ENCODE results near the gene TSC22D2. TPM values are rescaled to one million over a fixed set of nuclear protein-coding genes. Genes with fewer than 3 reads are reported as not detected.

TSC22D2 gene
- total RNA-seq, 4 donors from 2014 or later: 19.8 to 59.7 (median 29.5) TPM

- WGBS, 2 donors (ENCODE audit: low coverage in 1 of 2): 92 to 100% methylated on average over 1 to 2 of the region's 2 CpGs
- Histone ChIP-seq H3K27ac (no peak overlapping the region), H3K9me3 (peaks cover 0 to 3% of the 10 kb centered on the region in 2 donors), H3K4me3 (no peak overlapping the region), H3K36me3 (no peaks in the 10 kb centered on the region), H3K27me3 (no peaks in the 10 kb centered on the region), H3K4me1 (peaks cover 0 to 16% (median 0%) of the 10 kb centered on the region in 4 donors)
- intact Hi-C loops (cut with DNase I; ENCODE audit: low total_unique reads) (no loop called here), in situ Hi-C loops (cut with MboI; ENCODE audit: low pct_ligation_motif_present in 1 of 4, low pct_unique_long_range_greater_than_20kb in 1 of 4, low sequenced_read_pairs in 3 of 4) (loop anchor here (5.0 to 25.0 kb wide), 5 partner anchors 198 to 528 kb away; partner anchors contain the start of gene PFN2 (in 2 of the 4))
- no peak for DNase-seq
- TF ChIP-seq EP300 (IDR thresholded peaks at IDR 0.05; ENCODE audit: low read depth) (no peak), POLR2A (IDR thresholded peaks at IDR 0.05) (no peak), CTCF (IDR thresholded peaks at IDR 0.05) (no peak), POLR2AphosphoS5 (IDR thresholded peaks at IDR 0.05) (no peak)
Observed at GRCh38 chr3:150490277-150490986, 82.3 kb downstream of the TSC22D2 start.

- intact Hi-C loops (cut with DNase I; ENCODE audit: low total_unique reads) (no loop called here), in situ Hi-C loops (cut with MboI; ENCODE audit: low pct_ligation_motif_present in 1 of 4, low pct_unique_long_range_greater_than_20kb in 1 of 4, low sequenced_read_pairs in 3 of 4) (loop anchor here (5.0 to 25.0 kb wide), 5 partner anchors 202 to 532 kb away; partner anchors contain the start of gene PFN2 (in 2 of the 4))
- Histone ChIP-seq H3K9me3 (no peaks in the 10 kb centered on the region), H3K4me3 (no peak overlapping the region), H3K27ac (no peak overlapping the region), H3K4me1 (peaks cover 0 to 14% (median 0%) of the 10 kb centered on the region in 4 donors), H3K27me3 (no peaks in the 10 kb centered on the region), H3K36me3 (no peaks in the 10 kb centered on the region)
- 88 to 89% methylated on average over 5 of the region's 5 CpGs for WGBS, 2 donors (ENCODE audit: low coverage in 1 of 2)
- no peak for TF ChIP-seq EP300 (IDR thresholded peaks at IDR 0.05; ENCODE audit: low read depth)
- TF ChIP-seq POLR2A (IDR thresholded peaks at IDR 0.05): no peak
- TF ChIP-seq POLR2AphosphoS5 (IDR thresholded peaks at IDR 0.05): no peak
- TF ChIP-seq CTCF (IDR thresholded peaks at IDR 0.05): no peak
- DNase-seq: no peak
Observed at GRCh38 chr3:150494411-150494977, 86.4 kb downstream of the TSC22D2 start.

- no peak for DNase-seq
- intact Hi-C loops (cut with DNase I; ENCODE audit: low total_unique reads) (loop anchor here (1.0 kb wide), 1 partner anchor 85 kb away; no protein-coding TSS in a partner anchor), in situ Hi-C loops (cut with MboI; ENCODE audit: low pct_ligation_motif_present in 1 of 4, low pct_unique_long_range_greater_than_20kb in 1 of 4, low sequenced_read_pairs in 3 of 4) (loop anchor here (10.0 to 25.0 kb wide), 4 partner anchors 210 to 533 kb away; partner anchors contain the start of gene PFN2 (in 2 of the 4))
- WGBS, 2 donors (ENCODE audit: low coverage in 1 of 2): 67% methylated on average over 1 of the region's 1 CpG; no CpG with 5 or more reads in 1 of the 2 donors
- TF ChIP-seq CTCF (IDR thresholded peaks at IDR 0.05): no peak
- no peak for TF ChIP-seq EP300 (IDR thresholded peaks at IDR 0.05; ENCODE audit: low read depth)
- TF ChIP-seq POLR2AphosphoS5 (IDR thresholded peaks at IDR 0.05): no peak
- no peak for TF ChIP-seq POLR2A (IDR thresholded peaks at IDR 0.05)
- Histone ChIP-seq H3K27ac (no peak overlapping the region), H3K36me3 (no peaks in the 10 kb centered on the region), H3K27me3 (no peaks in the 10 kb centered on the region), H3K4me3 (no peak overlapping the region), H3K4me1 (peaks cover 0 to 8% (median 0%) of the 10 kb centered on the region in 4 donors), H3K9me3 (no peaks in the 10 kb centered on the region)
Observed at GRCh38 chr3:150495149-150495548, 87.1 kb downstream of the TSC22D2 start.

- peak; percentile 75 to 92 (median 86) for TF ChIP-seq CTCF (IDR thresholded peaks at IDR 0.05)
- TF ChIP-seq POLR2A (IDR thresholded peaks at IDR 0.05): no peak
- in situ Hi-C loops (cut with MboI; ENCODE audit: low pct_ligation_motif_present in 1 of 4, low pct_unique_long_range_greater_than_20kb in 1 of 4, low sequenced_read_pairs in 3 of 4): loop anchor here (10.0 to 25.0 kb wide), 4 partner anchors 211 to 533 kb away; partner anchors contain the start of gene PFN2 (in 2 of the 4)
Observed at GRCh38 chr3:150495563-150496168, 87.6 kb downstream of the TSC22D2 start.

More at GRCh38 chr3:150495563-150496168, 87.6 kb downstream of the TSC22D2 start:
- intact Hi-C loops (cut with DNase I; ENCODE audit: low total_unique reads): loop anchor here (1.0 kb wide), 1 partner anchor 85 kb away; no protein-coding TSS in a partner anchor
- Histone ChIP-seq H3K27me3 (no peaks in the 10 kb centered on the region), H3K36me3 (no peaks in the 10 kb centered on the region), H3K4me1 (peaks cover 0 to 5% (median 0%) of the 10 kb centered on the region in 4 donors), H3K9me3 (no peaks in the 10 kb centered on the region), H3K4me3 (no peak overlapping the region), H3K27ac (no peak overlapping the region)
- WGBS, 2 donors (ENCODE audit: low coverage in 1 of 2): 1 to 4% methylated on average over 2 of the region's 2 CpGs
- no peak for DNase-seq
